WTC11 (cell line): ENCODE measurements around the gene SHFL. TPM values are rescaled to one million over a fixed set of nuclear protein-coding genes. Genes with fewer than 3 reads are reported as not detected.
A peak's percentile ranks its signal among the peaks of the same experiment; 100 is the strongest.

Experiments used
- ATAC-seq: fragments of 200-7000 bp; cut with Tn5 transposase; 2 replicates; pipeline ENCODE4 v1.10.0; 2021; ENCODE audit warnings: mild to moderate bottlenecking, moderate library complexity
- Bru-seq: library from RNA; stranded (reverse); fragments of 400-500 nt; gene quantifications from one replicate; lab custom pipeline; 2021; lab: Mats Ljungman, UMichigan
- CTCF ChIA-PET: fragments of 300-600 bp; sonication (Branson Sonifier 250); formaldehyde crosslinking; loops from one replicate; lab custom pipeline; 2021; ENCODE audit warnings: antibody characterized with exemption; lab: Charles Lee
- POLR2A ChIA-PET: fragments of 350-600 bp; sonication (Branson Sonifier 250); formaldehyde crosslinking; loops from one replicate; lab custom pipeline; 2021; ENCODE audit warnings: antibody characterized with exemption; lab: Charles Lee
- DNase-seq: peaks from one replicate; pipeline ENCODE4 v3.0.0; 2021; ENCODE audit warnings: low spot score
- H3K27ac Mint-ChIP-seq: 2 replicates; pipeline ENCODE4 v1.8.0; 2021; ENCODE audit warnings: mixed read lengths
- H3K27me3 Mint-ChIP-seq: 2 replicates; pipeline ENCODE4 v1.8.0; 2021; ENCODE audit warnings: low read depth, mild to moderate bottlenecking, moderate library complexity, mixed read lengths
- H3K36me3 Mint-ChIP-seq: 2 replicates; pipeline ENCODE4 v1.8.0; 2021; ENCODE audit warnings: mixed read lengths
- H3K4me1 Mint-ChIP-seq: 2 replicates; pipeline ENCODE4 v1.8.0; 2022; ENCODE audit warnings: mixed read lengths
- H3K4me3 Mint-ChIP-seq: 2 replicates; pipeline ENCODE4 v1.8.0; 2021; ENCODE audit warnings: mild to moderate bottlenecking, moderate library complexity, mixed read lengths
- H3K9me3 Mint-ChIP-seq: 2 replicates; pipeline ENCODE4 v1.8.0; 2021; ENCODE audit warnings: mixed read lengths
- ARID4B ChIP-seq: sonication (generic); formaldehyde crosslinking; IDR thresholded peaks from 2 replicates; pipeline ENCODE4 v1.8.0; 2023; ENCODE audit warnings: missing genetic modification reagents, mild to moderate bottlenecking, borderline replicate concordance
- ETV6 ChIP-seq: sonication (generic); formaldehyde crosslinking; IDR thresholded peaks from 2 replicates; pipeline ENCODE4 v1.8.1; 2022; ENCODE audit warnings: mild to moderate bottlenecking, missing genetic modification reagents
- FOXJ3 ChIP-seq: sonication (generic); formaldehyde crosslinking; IDR thresholded peaks from 2 replicates; pipeline ENCODE4 v1.9.0; 2021; ENCODE audit warnings: missing genetic modification reagents, mild to moderate bottlenecking, borderline replicate concordance
- FOXK1 ChIP-seq: sonication (generic); formaldehyde crosslinking; IDR thresholded peaks from 2 replicates; pipeline ENCODE4 v1.8.0; 2022; ENCODE audit warnings: mild to moderate bottlenecking, moderate library complexity, missing genetic modification reagents
- FOXP1 ChIP-seq: sonication (generic); formaldehyde crosslinking; IDR thresholded peaks from 2 replicates; pipeline ENCODE4 v1.8.0; 2022; ENCODE audit warnings: missing genetic modification reagents, mild to moderate bottlenecking, moderate library complexity, borderline replicate concordance
- GRHL2 ChIP-seq: fragments of 250-450 bp; sonication (Bioruptor Pico); IDR thresholded peaks from 2 replicates; pipeline ENCODE4 v1.8.0; 2022; ENCODE audit warnings: mild to moderate bottlenecking, moderate library complexity; ENCODE audit not compliant: insufficient replicate concordance, severe bottlenecking
- GTF2I ChIP-seq: fragments of 250-450 bp; sonication (Bioruptor Pico); conservative IDR thresholded peaks from 2 replicates; pipeline ENCODE4 v1.4.0; 2021; ENCODE audit warnings: mild to moderate bottlenecking
- IRF2 ChIP-seq: sonication (generic); formaldehyde crosslinking; IDR thresholded peaks from 2 replicates; pipeline ENCODE4 v1.8.0; 2022; ENCODE audit warnings: low read depth, missing genetic modification reagents, borderline replicate concordance
- KAT7 ChIP-seq: sonication (generic); formaldehyde crosslinking; IDR thresholded peaks from 2 replicates; pipeline ENCODE4 v1.8.1; 2023; ENCODE audit warnings: missing genetic modification reagents, mild to moderate bottlenecking, borderline replicate concordance
- MYBL2 ChIP-seq: sonication (generic); formaldehyde crosslinking; IDR thresholded peaks from 2 replicates; pipeline ENCODE4 v1.8.1; 2023; ENCODE audit warnings: mild to moderate bottlenecking, moderate library complexity, missing genetic modification reagents
- NR3C1 ChIP-seq: sonication (generic); formaldehyde crosslinking; conservative IDR thresholded peaks from 2 replicates; pipeline ENCODE4 v1.8.1; 2023; ENCODE audit warnings: low read depth, mild to moderate bottlenecking, missing genetic modification reagents
- TEAD1 ChIP-seq: sonication (generic); formaldehyde crosslinking; IDR thresholded peaks from 2 replicates; pipeline ENCODE4 v1.8.0; 2022; ENCODE audit warnings: mild to moderate bottlenecking, missing genetic modification reagents
- TEAD4 ChIP-seq: sonication (generic); formaldehyde crosslinking; IDR thresholded peaks from 2 replicates; pipeline ENCODE4 v1.8.0; 2022; ENCODE audit warnings: mild to moderate bottlenecking, missing genetic modification reagents
- ZBTB43 ChIP-seq: sonication (generic); formaldehyde crosslinking; IDR thresholded peaks from 2 replicates; pipeline ENCODE4 v1.8.1; 2023; ENCODE audit warnings: mild to moderate bottlenecking, missing genetic modification reagents
- ZNF138 ChIP-seq: sonication (generic); formaldehyde crosslinking; conservative IDR thresholded peaks from 2 replicates; pipeline ENCODE4 v1.8.1; 2022; ENCODE audit warnings: mild to moderate bottlenecking, moderate library complexity, missing genetic modification reagents
- ZNF396 ChIP-seq: fragments of 250-450 bp; sonication (Bioruptor Pico); IDR thresholded peaks from 2 replicates; pipeline ENCODE4 v1.8.0; 2021; ENCODE audit warnings: mild to moderate bottlenecking, moderate library complexity, borderline replicate concordance
- long read RNA-seq, 3 experiments: library from RNA in 1 of 3; library from capped mRNA in 1 of 3; library from polyadenylated mRNA in 1 of 3; unstranded in 2 of 3; stranded (forward) in 1 of 3; transcript quantifications; one replicate each; pipeline ENCODE4 v2.0.0, GENCODE V29; 2021
- total RNA-seq: library from RNA; stranded (reverse); gene quantifications from 3 replicates; pipeline ENCODE4 v1.2.3, GENCODE V29; 2021
- TF ChIP-seq, protein P1 (sequence below): sonication (generic); formaldehyde crosslinking; IDR thresholded peaks from 2 replicates; pipeline ENCODE4 v1.8.0; 2022; ENCODE audit warnings: mild to moderate bottlenecking, missing genetic modification reagents
- TF ChIP-seq, protein P2 (sequence below): sonication (generic); formaldehyde crosslinking; IDR thresholded peaks from 2 replicates; pipeline ENCODE4 v1.8.0; 2023; ENCODE audit warnings: mild to moderate bottlenecking, missing genetic modification reagents
- TF ChIP-seq, protein P3 (sequence below): sonication (generic); formaldehyde crosslinking; IDR thresholded peaks from 2 replicates; pipeline ENCODE4 v1.8.1; 2023; ENCODE audit warnings: mild to moderate bottlenecking, missing genetic modification reagents, moderate library complexity
- TF ChIP-seq, protein P4 (sequence below): sonication (generic); formaldehyde crosslinking; IDR thresholded peaks from 2 replicates; pipeline ENCODE4 v1.8.0; 2023; ENCODE audit warnings: missing genetic modification reagents

SHFL gene
- total RNA-seq (22.5 to 28.4 TPM (median 23.0 TPM) in 3 replicates), Bru-seq, nascent RNA (percentile 47 among the genes with signal in this experiment)
- long read RNA-seq, experiment 1, transcript C19orf66-209 (8 exons, 1,481 nt), result minor isoform, 5 of 90 reads
- long read RNA-seq, experiment 1, transcript C19orf66-203 (7 exons, 2,079 nt), result minor isoform, 23 of 90 reads
- long read RNA-seq, experiment 1, transcript C19orf66-201 (8 exons, 2,117 nt), result major isoform, 34 of 90 reads
- long read RNA-seq, experiment 1, partial matches to known transcripts, result 10 of 90 reads
- long read RNA-seq, experiment 1, other reads (novel, unspliced or antisense), result 16 of 90 reads
- long read RNA-seq, experiment 2, transcript C19orf66-204 (1 exons, 1,655 nt), result major isoform, 5 of 21 reads
- long read RNA-seq, experiment 2, partial matches to known transcripts, result 2 of 21 reads
- long read RNA-seq, experiment 2, other reads (novel, unspliced or antisense), result 8 of 21 reads
- long read RNA-seq, experiment 3, transcript C19orf66-203 (7 exons, 2,079 nt), result minor isoform, 5 of 17 reads
- long read RNA-seq, experiment 3, transcript C19orf66-201 (8 exons, 2,117 nt), result major isoform, 9 of 17 reads
- long read RNA-seq, experiment 3, partial matches to known transcripts, result 0 of 17 reads
- long read RNA-seq, experiment 3, other reads (novel, unspliced or antisense), result 0 of 17 reads

DNA sequence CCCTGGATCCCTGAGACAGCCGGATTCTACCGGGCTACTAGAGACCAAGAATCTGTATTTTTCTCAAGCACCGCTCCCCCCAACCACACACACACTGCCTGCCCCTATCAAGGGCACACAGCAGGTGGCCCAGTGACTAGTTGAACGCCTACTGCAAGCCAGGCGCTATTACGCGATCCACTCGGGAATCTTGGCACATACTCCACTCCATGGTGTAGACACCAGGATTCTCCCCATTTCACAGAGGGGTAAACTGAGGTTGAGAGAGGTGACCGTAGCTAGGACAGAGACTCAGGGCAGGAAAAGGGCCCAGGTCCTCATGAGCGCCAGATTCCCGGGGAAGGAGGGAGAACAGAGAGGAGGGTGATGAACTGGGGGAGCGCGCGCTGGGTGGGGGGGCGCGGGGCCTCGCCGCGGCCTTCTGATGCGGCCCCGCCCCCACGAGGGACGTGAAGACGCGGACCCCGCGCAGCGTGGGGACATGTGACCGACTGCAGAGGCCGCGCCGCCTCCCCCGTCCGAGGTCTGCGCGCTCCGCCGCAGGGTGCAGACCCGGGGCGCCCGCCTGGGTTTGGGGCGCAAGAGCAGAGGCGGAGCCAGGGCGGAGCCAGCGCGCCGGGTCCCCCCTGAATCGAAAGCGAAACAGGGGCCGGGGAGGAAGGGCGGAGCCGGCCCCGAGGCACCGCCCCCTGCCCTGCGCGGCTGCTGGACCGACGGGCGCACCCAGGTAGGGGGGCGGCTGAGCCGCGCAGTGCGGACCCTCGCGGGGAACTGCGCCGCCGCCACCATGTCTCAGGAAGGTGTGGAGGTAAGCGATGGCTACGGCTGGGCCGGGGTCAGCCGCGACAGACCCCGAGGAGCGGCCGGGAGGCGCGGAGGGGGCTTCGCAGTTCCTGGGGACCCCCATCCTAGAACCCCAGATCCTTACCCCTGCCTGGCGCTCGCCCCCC, at the start of gene SHFL:
Gene SHFL (plus strand): TSS at position 677 of the 950 bp plus-strand sequence. CDS start 111 bp downstream, at position 788.
- Mint-ChIP-seq H3K4me1 (peaks cover 8% of the 10 kb centered on the region; the same call in 1 of the 2 replicates), H3K36me3 (peaks cover 5% of the 10 kb centered on the region), H3K4me3 (peak within 1 kb of the TSS; percentile 85), H3K27me3 (peaks cover 23% of the 10 kb centered on the region), H3K9me3 (no peaks in the 10 kb centered on the region), H3K27ac (no peak within 1 kb of the TSS)
- ATAC-seq, result peak; percentile 93
- ChIA-PET POLR2A (no interaction called here), CTCF (interaction anchor here (0.6 to 0.7 kb wide), 2 partner anchors 334 to 1189 kb away, joined by 3 read pairs; no protein-coding TSS in a partner anchor)
- DNase-seq, result peak; percentile 79
- TF ChIP-seq FOXK1 (CRISPR knock-in tag), result peak; percentile 74
- no peak for TF ChIP-seq ZNF138 (CRISPR knock-in tag)
- TF ChIP-seq GTF2I (CRISPR knock-in tag), result peak; percentile 88
- TF ChIP-seq ZNF396, result no peak
- TF ChIP-seq, protein P1, sequence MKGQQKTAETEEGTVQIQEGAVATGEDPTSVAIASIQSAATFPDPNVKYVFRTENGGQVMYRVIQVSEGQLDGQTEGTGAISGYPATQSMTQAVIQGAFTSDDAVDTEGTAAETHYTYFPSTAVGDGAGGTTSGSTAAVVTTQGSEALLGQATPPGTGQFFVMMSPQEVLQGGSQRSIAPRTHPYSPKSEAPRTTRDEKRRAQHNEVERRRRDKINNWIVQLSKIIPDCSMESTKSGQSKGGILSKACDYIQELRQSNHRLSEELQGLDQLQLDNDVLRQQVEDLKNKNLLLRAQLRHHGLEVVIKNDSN (CRISPR knock-in tag), result peak; percentile 59; the same call in 1 of the 2 replicates
- TF ChIP-seq, protein P2, sequence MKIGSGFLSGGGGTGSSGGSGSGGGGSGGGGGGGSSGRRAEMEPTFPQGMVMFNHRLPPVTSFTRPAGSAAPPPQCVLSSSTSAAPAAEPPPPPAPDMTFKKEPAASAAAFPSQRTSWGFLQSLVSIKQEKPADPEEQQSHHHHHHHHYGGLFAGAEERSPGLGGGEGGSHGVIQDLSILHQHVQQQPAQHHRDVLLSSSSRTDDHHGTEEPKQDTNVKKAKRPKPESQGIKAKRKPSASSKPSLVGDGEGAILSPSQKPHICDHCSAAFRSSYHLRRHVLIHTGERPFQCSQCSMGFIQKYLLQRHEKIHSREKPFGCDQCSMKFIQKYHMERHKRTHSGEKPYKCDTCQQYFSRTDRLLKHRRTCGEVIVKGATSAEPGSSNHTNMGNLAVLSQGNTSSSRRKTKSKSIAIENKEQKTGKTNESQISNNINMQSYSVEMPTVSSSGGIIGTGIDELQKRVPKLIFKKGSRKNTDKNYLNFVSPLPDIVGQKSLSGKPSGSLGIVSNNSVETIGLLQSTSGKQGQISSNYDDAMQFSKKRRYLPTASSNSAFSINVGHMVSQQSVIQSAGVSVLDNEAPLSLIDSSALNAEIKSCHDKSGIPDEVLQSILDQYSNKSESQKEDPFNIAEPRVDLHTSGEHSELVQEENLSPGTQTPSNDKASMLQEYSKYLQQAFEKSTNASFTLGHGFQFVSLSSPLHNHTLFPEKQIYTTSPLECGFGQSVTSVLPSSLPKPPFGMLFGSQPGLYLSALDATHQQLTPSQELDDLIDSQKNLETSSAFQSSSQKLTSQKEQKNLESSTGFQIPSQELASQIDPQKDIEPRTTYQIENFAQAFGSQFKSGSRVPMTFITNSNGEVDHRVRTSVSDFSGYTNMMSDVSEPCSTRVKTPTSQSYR (CRISPR knock-in tag), result 0 out of 2 replicates have a peak, but pooled peaks have one; percentile 31
- TF ChIP-seq KAT7 (CRISPR knock-in tag), result 0 out of 2 replicates have a peak, but pooled peaks have one; percentile 49
- TF ChIP-seq GRHL2 (CRISPR knock-in tag), result no peak
- peak; percentile 80 for TF ChIP-seq FOXP1 (CRISPR knock-in tag)
- peak; percentile 20; the same call in 1 of the 2 replicates for TF ChIP-seq TEAD4 (CRISPR knock-in tag)
- TF ChIP-seq ARID4B (CRISPR knock-in tag), result peak; percentile 50; the same call in 1 of the 2 replicates
- TF ChIP-seq TEAD1, result 0 out of 2 replicates have a peak, but pooled peaks have one; percentile 25
- peak; percentile 72; the same call in 1 of the 2 replicates for TF ChIP-seq MYBL2 (CRISPR knock-in tag)
- no peak for TF ChIP-seq NR3C1 (CRISPR knock-in tag)
- no peak for TF ChIP-seq FOXJ3 (CRISPR knock-in tag)
- TF ChIP-seq, protein P3, sequence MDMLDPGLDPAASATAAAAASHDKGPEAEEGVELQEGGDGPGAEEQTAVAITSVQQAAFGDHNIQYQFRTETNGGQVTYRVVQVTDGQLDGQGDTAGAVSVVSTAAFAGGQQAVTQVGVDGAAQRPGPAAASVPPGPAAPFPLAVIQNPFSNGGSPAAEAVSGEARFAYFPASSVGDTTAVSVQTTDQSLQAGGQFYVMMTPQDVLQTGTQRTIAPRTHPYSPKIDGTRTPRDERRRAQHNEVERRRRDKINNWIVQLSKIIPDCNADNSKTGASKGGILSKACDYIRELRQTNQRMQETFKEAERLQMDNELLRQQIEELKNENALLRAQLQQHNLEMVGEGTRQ (CRISPR knock-in tag), result peak; percentile 59
- 0 out of 2 replicates have a peak, but pooled peaks have one; percentile 44 for TF ChIP-seq ZBTB43
- peak; percentile 99 for TF ChIP-seq IRF2 (CRISPR knock-in tag)
- TF ChIP-seq, protein P4, sequence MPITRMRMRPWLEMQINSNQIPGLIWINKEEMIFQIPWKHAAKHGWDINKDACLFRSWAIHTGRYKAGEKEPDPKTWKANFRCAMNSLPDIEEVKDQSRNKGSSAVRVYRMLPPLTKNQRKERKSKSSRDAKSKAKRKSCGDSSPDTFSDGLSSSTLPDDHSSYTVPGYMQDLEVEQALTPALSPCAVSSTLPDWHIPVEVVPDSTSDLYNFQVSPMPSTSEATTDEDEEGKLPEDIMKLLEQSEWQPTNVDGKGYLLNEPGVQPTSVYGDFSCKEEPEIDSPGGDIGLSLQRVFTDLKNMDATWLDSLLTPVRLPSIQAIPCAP (CRISPR knock-in tag), result peak; percentile 93
- 0 out of 2 replicates have a peak, but pooled peaks have one; percentile 32 for TF ChIP-seq ETV6 (CRISPR knock-in tag)
